GM21786 (cell line): Measurements from ENCODE around the gene HCN2.
"Not testable (repeated sequence)": the region's sequence is repeated elsewhere in the genome, so short reads cannot be mapped to it uniquely, and the experiment has no call there.

ENCODE experiments used
- ATAC-seq: cut with Tn5 transposase; IDR thresholded peaks from one replicate; pipeline ENCODE4 v1.9.1; 2021; ENCODE audit not compliant: unreplicated experiment

HCN2 gene

GRCh38 chr19:617551-618246, 28.0 kb downstream of the HCN2 start:
- ATAC-seq, result no peak

GRCh38 chr19:618247-618619, 28.6 kb downstream of the HCN2 start:
- no peak for ATAC-seq

GRCh38 chr19:618674-619285, 29.1 kb downstream of the HCN2 start:
- no peak for ATAC-seq

GRCh38 chr19:619286-620002, 29.8 kb downstream of the HCN2 start:
- no peak for ATAC-seq

GRCh38 chr19:620166-620862, 30.6 kb downstream of the HCN2 start:
- ATAC-seq, result no peak

GRCh38 chr19:621191-621590, 31.5 kb downstream of the HCN2 start:
- not testable (repeated sequence) for ATAC-seq

- no peak for ATAC-seq
Observed at GRCh38 chr19:621819-622218, 32.1 kb downstream of the HCN2 start.

GRCh38 chr19:622666-623065, 33.0 kb downstream of the HCN2 start:
- ATAC-seq, result no peak

GRCh38 chr19:623175-623916, 33.7 kb downstream of the HCN2 start:
- no peak for ATAC-seq

GRCh38 chr19:623974-624373, 34.3 kb downstream of the HCN2 start:
- ATAC-seq, result no peak

GRCh38 chr19:624433-625109, 34.9 kb downstream of the HCN2 start:
- ATAC-seq, result no peak

GRCh38 chr19:625257-625656, 35.6 kb downstream of the HCN2 start:
- ATAC-seq, result no peak

- not testable (repeated sequence) for ATAC-seq
Observed at GRCh38 chr19:626566-626965, 36.9 kb downstream of the HCN2 start.

- no peak for ATAC-seq
Observed at GRCh38 chr19:628168-628567, 38.5 kb downstream of the HCN2 start.

- not testable (repeated sequence) for ATAC-seq
Observed at GRCh38 chr19:629515-629914, 39.8 kb downstream of the HCN2 start.

GRCh38 chr19:629961-630714, 40.5 kb downstream of the HCN2 start:
- ATAC-seq, result no peak

GRCh38 chr19:632579-633067, 42.9 kb downstream of the HCN2 start:
- ATAC-seq, result peak; percentile 7

- ATAC-seq, result peak; percentile 77
Observed at GRCh38 chr19:633068-633785, 43.5 kb downstream of the HCN2 start, which contains the start of gene POLRMT. POLRMT (minus strand) TSS chr19:633537; CDS start chr19:633512, 25 bp downstream.
